ENCODE data around the gene SGF29.

Gene SGF29

DNA sequence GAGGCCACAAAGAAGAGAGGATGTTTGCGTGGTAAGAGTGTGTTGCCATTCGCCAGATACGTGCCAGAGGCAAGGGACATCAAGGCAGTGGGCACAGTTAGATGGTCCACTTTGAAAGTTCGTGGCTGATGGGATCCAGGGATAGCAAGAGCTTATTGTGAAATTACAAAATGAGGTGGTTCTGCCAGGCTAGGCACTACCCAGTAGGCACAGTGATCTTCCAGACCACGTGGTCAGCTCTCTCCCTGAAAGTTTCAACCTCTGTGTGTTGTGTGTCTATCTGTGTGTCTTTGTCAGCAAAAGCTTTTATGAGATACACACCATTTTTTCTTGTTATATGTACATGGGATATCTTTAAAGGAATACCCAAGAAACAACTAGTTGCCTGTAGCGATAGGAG is 9.5 kb downstream of the SGF29 start:
- TF ChIP-seq YY1 (IDR thresholded peaks at IDR 0.05; ENCODE audit: low read depth), result no peak
- TF ChIP-seq, protein P1, sequence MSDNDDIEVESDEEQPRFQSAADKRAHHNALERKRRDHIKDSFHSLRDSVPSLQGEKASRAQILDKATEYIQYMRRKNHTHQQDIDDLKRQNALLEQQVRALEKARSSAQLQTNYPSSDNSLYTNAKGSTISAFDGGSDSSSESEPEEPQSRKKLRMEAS (IDR thresholded peaks at IDR 0.05), result no peak
- TF ChIP-seq TEAD4 (IDR thresholded peaks at IDR 0.05), result no peak

DNA sequence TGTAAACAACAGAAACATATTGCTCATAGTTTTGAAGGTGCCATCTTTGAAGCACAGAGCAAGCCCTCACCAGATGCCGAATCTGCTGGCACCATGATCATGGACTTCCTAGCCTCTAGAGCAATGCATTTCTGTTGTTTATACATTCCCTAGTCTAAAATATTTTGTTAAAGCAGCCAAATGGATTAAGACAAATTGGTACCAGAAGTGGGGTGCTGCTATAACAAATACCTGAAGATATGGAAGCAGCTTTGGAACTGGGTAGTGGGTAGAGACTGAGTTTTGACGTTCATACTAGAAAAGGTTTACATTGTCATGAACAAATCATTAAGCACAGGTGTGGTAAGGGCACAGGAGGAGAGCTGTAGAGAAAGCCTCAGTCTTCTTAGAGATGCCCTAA is 13.6 kb downstream of the SGF29 start:
- TF ChIP-seq TEAD4 (IDR thresholded peaks at IDR 0.05) (no peak), RAD21 (IDR thresholded peaks at IDR 0.05; ENCODE audit: low read depth) (no peak), REST (IDR thresholded peaks at IDR 0.05; ENCODE audit: low read depth) (no peak), EGR1 (IDR thresholded peaks at IDR 0.05) (no peak), CREB1 (IDR thresholded peaks at IDR 0.05; ENCODE audit: low read depth) (no peak), TAF1 (IDR thresholded peaks at IDR 0.05; ENCODE audit: low read depth) (no peak), TCF12 (IDR thresholded peaks at IDR 0.05; ENCODE audit: low read depth) (no peak), FOXM1 (IDR thresholded peaks at IDR 0.05; ENCODE audit: borderline replicate concordance, low read depth) (no peak)
- TF ChIP-seq, protein P2, sequence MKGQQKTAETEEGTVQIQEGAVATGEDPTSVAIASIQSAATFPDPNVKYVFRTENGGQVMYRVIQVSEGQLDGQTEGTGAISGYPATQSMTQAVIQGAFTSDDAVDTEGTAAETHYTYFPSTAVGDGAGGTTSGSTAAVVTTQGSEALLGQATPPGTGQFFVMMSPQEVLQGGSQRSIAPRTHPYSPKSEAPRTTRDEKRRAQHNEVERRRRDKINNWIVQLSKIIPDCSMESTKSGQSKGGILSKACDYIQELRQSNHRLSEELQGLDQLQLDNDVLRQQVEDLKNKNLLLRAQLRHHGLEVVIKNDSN (IDR thresholded peaks at IDR 0.05), result no peak

GRCh38 chr16:28569021-28569420 is 15.3 kb downstream of the SGF29 start:
- TF ChIP-seq RAD21 (IDR thresholded peaks at IDR 0.05; ENCODE audit: low read depth) (no peak), TAF1 (IDR thresholded peaks at IDR 0.05; ENCODE audit: low read depth) (no peak), TCF12 (IDR thresholded peaks at IDR 0.05; ENCODE audit: low read depth) (no peak)
- TF ChIP-seq, protein P1 (IDR thresholded peaks at IDR 0.05), result no peak

DNA sequence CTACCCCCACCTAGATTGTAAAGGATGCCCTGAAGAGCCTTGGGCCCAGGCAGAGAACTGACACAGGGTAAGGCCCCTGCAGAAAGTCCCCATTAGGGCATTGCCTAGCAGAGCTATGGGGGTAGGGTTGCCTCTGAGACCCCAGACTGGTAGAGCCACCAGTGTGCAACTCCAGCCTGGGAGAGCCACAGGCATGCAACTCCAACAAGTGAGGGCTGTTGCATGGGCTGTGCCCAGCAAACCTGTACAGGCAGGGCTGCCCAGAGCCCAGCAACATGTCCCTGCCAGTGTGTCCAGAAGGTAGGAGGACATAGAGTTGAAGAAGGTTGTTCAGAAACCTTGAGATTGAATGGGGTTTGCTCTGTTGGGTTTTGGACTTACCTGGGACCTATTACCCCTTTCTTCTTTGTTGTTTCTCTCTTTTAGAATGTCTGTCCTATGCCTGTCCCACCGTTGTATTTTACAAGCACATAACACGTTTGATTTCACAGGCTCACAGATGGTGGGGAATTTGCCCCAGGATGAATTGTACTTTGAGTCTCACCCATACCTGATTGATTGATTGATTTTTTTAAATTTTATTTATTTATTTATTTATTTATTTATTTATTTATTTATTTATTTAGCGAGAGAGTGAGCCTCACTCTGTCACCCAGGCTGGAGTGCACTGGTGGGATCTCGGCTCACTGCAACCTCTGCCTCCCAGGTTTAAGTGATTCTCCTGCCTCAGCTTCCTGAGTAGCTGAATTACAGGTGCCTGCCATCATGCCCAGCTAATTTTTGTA is 16.4 kb downstream of the SGF29 start:
- TF ChIP-seq, protein P2 (IDR thresholded peaks at IDR 0.05), result no peak
- TF ChIP-seq REST (IDR thresholded peaks at IDR 0.05; ENCODE audit: low read depth), result no peak
- no peak for TF ChIP-seq CEBPB (IDR thresholded peaks at IDR 0.05)
- TF ChIP-seq EP300 (IDR thresholded peaks at IDR 0.05; ENCODE audit: borderline replicate concordance), result no peak
- no peak for TF ChIP-seq TAF1 (IDR thresholded peaks at IDR 0.05; ENCODE audit: low read depth)
- no peak for TF ChIP-seq EGR1 (IDR thresholded peaks at IDR 0.05)
- TF ChIP-seq NFIC (IDR thresholded peaks at IDR 0.05), result no peak

DNA sequence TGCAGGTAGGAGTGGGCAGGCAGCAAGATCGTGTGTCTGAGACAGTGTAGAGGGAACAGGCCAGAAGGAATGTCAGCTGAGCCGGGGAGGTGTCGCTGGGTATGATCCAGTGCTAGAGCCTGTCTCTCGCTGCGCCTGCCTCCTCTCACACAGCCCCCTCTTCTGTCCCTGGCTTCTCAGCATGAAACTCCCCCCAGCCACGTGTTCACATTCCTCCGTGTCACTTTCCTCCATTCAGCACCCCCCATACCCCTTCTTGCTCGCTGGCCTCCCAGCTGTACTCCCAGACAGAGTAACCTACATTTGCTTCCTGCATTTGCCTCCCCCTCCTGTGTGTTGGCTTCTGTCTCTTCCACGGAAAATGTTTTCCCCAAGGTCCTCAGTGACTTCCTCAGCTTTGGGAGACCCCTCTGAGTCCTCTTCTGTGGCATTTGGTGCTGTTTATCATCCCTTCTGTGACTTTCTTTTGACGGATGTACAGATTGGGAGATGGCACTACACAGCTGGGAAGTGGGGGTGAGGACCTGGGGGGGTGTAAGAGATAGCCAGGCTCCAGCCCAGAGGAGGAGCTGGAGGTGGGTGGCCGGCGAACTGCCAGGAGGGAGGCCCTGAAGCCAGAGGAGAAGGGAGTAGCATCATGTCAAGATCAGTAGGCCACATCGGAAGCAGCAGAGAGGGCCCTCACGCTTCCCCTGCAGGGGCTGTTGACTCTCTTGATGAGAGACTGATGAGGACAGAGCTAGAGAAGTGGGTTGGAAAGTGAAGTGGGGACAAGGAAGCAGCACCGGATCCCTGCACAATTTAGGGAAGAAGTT is 19.2 kb downstream of the SGF29 start:
- TF ChIP-seq TEAD4 (IDR thresholded peaks at IDR 0.05) (no peak), ZBTB7A (IDR thresholded peaks at IDR 0.05; ENCODE audit: low read depth) (no peak), CREB1 (IDR thresholded peaks at IDR 0.05; ENCODE audit: low read depth) (no peak), NFIC (IDR thresholded peaks at IDR 0.05) (no peak), CEBPB (IDR thresholded peaks at IDR 0.05) (no peak), TCF12 (IDR thresholded peaks at IDR 0.05; ENCODE audit: low read depth) (no peak), REST (IDR thresholded peaks at IDR 0.05; ENCODE audit: low read depth) (no peak), EGR1 (IDR thresholded peaks at IDR 0.05) (no peak), RAD21 (IDR thresholded peaks at IDR 0.05; ENCODE audit: low read depth) (no peak), TAF1 (IDR thresholded peaks at IDR 0.05; ENCODE audit: low read depth) (no peak), YY1 (IDR thresholded peaks at IDR 0.05; ENCODE audit: low read depth) (no peak), EP300 (IDR thresholded peaks at IDR 0.05; ENCODE audit: borderline replicate concordance) (no peak), FOXM1 (IDR thresholded peaks at IDR 0.05; ENCODE audit: borderline replicate concordance, low read depth) (no peak)
- TF ChIP-seq, protein P1 (IDR thresholded peaks at IDR 0.05), result no peak
- TF ChIP-seq, protein P2 (IDR thresholded peaks at IDR 0.05), result no peak
